ENCODE data around the gene MUSTN1.

Gene MUSTN1

GRCh38 chr3:52834871-52835501 lies at the start of gene MUSTN1:
Gene MUSTN1 (minus strand): TSS chr3:52835019. CDS start chr3:52834948, 71 bp downstream.
- no peak for DNase-seq

DNA sequence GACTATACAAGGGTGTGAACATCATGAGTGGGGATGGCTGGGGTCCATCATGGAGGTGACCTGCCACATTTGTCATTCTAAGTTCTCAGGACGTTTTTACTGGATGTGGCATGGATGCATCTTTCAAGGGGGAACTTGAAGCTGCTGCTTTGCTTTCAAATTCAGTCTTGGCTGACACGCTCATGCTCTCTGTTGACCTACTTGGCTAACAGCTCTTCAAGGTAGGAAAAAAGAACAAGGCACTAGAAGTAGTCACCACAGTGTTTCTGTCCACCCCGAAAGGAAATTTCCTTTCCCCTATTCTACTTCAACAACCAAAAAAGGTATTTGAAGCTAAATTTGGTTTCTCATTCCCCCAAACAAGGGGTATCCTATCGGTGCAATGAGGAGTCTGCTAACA lies 47.6 kb upstream of the MUSTN1 start:
- no peak for DNase-seq

DNA sequence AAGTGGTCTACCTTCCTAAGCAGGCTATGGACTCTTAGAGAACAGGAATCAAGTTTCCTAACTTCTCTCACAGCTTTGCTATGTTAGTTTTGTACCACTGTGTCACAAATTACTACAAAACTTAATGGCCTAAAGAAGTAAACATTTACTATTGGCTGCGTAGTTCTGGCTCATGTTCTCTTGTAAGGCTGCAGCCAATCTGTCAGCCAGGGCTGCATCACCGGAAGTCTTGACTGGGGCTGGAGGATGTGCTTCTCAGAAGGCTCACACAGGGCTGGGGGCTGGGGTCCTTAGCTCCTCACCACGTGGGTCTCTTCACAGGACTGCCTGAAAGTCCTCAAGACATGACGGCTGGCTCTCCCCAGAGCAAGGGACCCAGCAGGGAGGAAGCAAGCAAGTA lies 47.1 kb upstream of the MUSTN1 start:
- no peak for DNase-seq

- no peak for DNase-seq
Measured at GRCh38 chr3:52880474-52880873, 45.7 kb upstream of the MUSTN1 start.

DNA sequence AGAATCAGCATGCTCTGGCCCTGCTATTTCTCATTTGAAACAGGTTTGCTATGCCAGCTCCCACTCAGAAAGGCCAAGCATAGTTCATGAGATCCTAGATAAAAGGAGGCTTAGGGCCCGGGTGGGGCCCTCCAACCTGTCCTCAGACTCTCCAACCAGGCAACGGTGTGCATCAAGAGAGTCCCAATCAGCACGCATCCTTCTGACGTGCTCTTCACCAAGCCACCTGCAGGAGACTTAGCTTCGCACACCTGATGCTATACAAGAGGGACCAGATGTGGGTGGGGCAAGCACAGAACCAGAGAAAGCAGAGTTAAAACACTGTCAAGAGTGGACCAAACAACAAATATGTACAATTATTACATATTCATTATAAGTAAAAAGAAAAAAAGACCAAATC lies 45.2 kb upstream of the MUSTN1 start:
- DNase-seq, result no peak

DNA sequence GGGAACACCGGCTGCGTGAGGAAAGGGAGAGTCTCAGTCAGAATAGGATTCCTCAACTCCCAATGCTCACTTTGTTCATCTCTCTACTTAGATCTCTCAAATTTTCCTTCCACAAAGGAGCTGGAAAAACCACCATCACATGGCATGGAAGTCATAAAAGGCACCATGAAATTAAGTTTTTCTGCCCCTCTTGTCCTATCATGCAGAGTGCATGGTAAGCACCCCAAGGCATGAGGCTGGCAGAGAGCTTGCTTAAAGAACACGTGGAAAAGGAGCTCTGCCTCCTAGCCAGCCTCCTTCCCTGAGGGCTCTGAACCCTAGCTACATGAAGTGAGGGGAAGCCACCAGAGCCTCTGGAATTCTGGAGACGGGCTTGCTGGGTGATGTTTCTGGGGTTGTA lies 44.8 kb upstream of the MUSTN1 start:
- no peak for DNase-seq

DNA sequence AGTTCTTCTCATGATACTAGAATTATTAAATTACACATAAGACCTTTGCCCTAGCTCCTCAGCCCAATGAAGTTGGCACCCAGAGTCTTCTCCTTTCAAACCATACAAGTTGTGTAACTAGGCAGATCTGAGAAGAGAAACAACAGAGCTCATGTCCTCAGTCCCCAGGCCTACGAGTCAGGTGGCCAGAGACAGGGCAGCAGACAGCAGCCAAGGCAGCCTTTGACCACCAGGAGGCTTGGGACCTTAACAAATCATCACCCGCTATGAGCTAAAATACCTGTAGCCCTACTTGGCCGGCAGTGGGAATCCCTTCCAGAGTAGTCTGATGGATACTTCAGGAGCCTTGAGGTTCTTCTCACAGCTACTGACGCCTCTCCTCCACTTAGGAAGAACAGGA lies 44.3 kb upstream of the MUSTN1 start:
- no peak for DNase-seq

DNA sequence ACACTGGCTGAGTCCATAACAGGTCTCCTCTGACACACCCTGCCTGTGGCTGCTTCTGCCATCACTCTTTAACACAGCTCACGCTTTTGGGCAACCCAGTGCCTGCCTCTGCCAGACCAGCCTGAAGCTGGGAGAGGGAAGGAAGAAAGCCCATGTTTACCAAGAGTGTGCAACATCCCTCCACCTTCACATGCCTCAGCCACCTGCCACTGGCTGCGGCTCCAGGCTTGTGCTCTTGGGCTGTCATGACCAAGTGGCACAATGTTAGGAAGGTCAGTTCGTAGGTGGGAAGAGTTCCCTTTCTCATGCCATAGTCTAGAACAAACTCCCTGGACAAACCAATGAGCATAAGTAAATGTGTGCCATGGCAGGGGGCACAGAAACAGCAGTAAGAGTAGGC lies 42.3 kb upstream of the MUSTN1 start:
- no peak for DNase-seq

DNA sequence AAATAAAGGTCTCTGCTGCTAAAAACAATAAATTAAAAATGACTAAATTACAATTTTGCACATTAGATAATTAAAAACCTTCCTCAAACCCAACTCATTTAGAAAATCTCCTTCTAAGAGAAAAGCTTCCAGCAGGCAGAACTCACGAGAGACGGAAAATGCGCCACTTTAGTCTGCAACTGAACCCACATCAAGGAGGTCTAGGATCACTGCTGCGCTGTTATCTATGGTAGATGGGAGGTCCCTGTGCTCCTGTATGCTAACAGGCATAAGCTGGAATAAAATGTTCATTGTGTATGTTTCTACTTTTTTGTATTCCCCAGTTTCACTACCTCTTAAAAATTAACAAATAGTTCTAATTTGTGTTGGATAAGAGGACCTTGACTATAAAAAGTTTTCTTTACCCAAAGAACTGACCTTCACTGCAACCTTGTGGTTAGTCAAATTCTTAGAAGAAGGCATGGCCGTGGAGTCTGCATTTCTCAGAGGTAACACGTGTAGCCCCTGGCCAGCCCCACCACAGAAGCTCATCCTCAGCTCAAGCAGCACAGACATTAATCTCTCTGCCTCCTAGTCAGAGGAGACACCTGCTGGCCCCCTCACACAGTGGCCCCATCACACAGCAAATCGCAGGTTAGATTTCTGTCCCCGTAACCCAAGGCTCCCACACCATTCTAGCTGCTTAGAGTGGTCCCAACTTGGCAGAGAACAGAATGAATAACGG lies 40.2 kb upstream of the MUSTN1 start:
- DNase-seq, result no peak

- DNase-seq, result no peak
Measured at GRCh38 chr3:52874160-52874701, 39.4 kb upstream of the MUSTN1 start.

DNA sequence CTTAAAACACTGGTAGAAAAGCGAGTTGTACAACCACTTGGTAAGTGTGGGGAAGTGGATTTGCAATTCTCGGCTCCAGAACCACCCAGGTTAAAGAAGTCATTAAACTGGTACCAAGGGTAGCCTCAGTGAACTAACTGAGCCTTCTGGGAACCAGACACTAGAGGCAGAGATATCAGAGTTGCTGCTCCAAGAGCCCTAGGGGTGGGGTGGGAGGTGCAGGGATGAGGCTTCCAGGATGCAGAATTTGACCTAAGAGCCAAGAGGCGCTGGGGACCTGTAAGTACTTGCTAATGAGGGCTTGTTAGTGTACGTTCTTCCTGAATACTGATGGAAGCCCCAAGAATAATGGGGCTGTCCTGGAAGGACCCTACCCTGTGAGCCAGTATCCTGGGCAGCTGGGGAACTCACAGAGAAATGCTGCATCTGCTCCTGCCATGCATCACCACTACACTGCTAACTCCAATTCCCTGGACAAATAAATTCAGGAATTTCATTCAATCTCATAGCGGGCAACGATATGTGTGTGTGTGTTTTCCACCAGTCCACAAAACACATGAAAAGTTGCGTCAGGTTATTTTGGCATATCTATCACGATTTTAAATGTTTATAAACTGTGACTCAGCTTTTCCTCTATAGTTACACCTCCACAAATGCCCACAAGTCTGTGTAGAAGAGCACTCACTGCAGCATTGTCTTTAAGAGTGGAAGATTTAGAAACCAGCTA lies 38.8 kb upstream of the MUSTN1 start:
- DNase-seq, result no peak

- no peak for DNase-seq
Measured at GRCh38 chr3:52872245-52872644, 37.4 kb upstream of the MUSTN1 start.

DNA sequence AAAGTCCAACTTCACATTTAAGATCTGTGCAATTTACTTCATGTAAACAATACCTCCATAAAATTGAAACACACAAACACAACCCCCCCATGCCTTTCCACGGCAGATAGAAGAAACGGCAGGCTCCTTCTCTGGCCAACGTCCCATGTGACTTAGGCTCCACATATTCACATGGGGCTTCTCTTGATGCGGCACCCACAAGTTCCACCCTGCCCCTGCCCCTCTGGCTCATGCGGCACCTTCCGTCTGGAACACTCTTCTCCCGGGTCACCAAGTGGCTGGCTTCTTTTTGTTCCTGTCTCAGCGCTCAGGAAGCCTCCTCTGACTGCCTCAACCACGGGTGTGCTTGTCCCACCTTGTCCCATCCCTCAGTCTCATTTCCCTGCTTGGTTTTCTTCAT lies 36.9 kb upstream of the MUSTN1 start:
- no peak for DNase-seq

- no peak for DNase-seq
Measured at GRCh38 chr3:52870471-52870870, 35.7 kb upstream of the MUSTN1 start.

DNA sequence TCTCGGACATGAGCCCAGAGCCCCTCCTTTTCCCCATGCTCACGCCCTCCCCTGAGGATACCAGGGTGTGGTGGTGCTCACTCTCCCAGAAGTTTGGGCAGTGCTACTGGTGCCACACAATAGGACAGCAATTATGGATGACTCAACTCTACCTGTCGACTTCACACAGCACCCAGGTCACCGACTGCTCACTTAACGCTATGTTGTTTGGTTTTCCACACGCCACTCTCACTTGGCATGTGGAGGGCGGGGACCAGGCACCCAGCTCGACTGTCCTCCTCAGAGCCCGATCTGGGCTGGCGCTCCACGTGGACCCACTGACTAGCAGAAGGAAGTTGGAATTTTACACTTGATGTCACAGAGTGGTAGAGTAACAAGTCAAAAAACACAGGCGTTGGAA lies 31.6 kb upstream of the MUSTN1 start:
- no peak for DNase-seq

- no peak for DNase-seq
Measured at GRCh38 chr3:52865994-52866393, 31.2 kb upstream of the MUSTN1 start.

GRCh38 chr3:52860424-52860768 lies 25.6 kb upstream of the MUSTN1 start:
- DNase-seq, result no peak

DNA sequence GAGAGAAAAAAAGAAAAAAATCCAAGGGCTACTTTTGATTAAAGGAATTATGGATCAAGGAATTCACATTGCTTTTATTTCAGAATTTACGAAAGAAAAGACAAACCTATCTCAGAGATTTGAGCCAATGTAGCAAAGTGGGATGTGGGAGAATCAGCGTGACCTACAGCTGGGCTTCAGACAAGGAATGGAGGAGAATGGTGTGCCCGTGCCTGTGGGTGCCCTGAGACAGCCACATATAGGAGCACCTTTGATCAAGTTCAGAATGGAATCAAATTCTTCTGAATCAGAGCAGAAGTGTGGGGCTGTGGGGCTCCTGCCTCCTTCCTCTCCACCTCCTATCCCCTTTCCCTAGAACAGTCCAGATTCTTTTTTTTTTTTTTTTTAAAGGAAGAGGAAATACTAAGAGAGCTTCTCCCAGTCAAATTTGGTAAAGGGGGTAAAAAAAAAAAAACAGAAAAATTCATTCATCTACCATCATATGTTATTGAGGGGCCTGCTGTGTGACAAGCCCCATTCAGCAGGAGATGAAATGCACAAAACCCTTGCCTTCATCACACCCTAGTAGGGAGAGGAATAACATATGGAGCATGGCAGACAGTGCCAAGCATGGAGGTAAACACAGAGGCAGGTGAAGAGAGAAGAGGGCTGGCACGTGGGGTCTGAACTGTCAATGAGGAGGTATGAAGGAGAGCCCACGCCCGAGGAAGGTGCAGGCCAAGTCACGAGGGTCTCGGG lies 25.0 kb upstream of the MUSTN1 start:
- DNase-seq, result no peak

DNA sequence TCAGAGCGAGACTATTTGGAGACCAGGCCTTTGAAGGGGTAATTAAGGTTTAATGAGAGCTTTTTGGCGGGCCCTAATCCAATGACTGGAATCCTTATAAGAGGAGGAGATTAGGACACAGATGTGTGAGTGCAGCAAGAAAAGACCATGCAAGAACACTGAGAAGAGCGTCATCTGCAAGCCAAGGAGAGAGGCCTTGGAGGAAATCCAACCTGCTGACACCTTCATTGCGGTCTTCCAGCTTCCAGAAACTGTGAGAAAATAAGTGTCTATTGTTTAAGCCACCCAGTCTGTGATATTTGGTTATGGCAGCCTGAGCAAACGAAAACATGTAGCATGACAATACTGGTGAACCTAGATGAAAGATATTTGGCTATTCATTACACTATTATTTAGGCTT lies 23.0 kb upstream of the MUSTN1 start:
- DNase-seq, result no peak

- no peak for DNase-seq
Measured at GRCh38 chr3:52857133-52857532, 22.3 kb upstream of the MUSTN1 start.

GRCh38 chr3:52856666-52857065 lies 21.8 kb upstream of the MUSTN1 start:
- DNase-seq, result no peak

DNA sequence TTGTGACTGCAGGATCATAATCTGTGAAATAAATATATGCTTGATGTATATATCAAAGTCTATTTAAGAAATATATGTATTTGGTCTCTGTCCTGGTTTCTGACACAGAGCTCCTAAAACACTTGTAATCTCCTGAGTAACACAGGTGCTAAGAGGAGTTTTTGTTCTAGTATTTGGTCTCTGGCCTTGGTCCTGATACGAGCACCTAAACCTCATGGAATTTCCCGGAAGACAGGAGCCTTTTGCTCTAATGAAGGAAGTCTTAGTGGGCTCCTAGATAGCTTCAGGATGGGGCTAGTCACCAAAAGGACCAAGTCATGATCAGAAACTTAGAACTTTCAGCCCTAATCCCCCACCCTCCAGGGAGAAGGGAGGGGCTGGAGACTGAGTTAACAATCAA lies 19.2 kb upstream of the MUSTN1 start:
- no peak for DNase-seq

DNA sequence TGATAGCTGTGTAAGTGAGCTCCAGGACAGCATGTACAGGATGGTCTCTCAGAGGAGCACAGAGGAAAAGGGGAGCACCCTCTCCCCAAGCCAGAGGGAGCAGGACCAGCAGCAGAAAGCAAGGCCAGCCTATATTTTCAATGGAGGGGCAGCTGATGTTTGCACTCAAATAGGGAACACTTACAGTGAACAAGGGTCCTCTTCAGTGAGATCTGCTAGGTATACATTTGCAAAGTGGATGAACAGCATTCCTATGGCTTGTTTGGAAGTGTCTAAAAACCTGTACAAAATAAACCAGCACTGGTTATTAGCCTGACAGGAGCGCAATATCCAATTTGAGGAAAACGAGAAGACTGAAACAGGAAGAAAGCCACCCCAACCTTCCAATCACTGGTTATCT lies 17.6 kb upstream of the MUSTN1 start:
- DNase-seq, result no peak
